Tibial artery (tissue), 4 donors: ENCODE measurements around the gene CSTF3.
"Not testable (repeated sequence)": the region's sequence is repeated elsewhere in the genome, so short reads cannot be mapped to it uniquely, and the experiment has no call there.

ENCODE experiments used
- DNase-seq, 2 donors: peaks; one replicate each; pipeline ENCODE4 v3.0.0-alpha.2; 2019
- H3K27ac ChIP-seq, 2 donors: fragments of 200-600 bp; sonication (generic) in 1 of 2; 1 replicate in 1 of 2; 2 replicates in 1 of 2; pipeline ENCODE4 v1.5.1; 2018 to 2019; ENCODE audit warnings: mild to moderate bottlenecking in 1 of 2
- H3K27me3 ChIP-seq, 2 donors: fragments of 200-600 bp; sonication (generic) in 1 of 2; one replicate each; pipeline versions ENCODE4 v1.5.1 to v1.6.0; 2016 to 2019
- H3K36me3 ChIP-seq, 3 donors: fragments of 200-600 bp; sonication (generic) in 2 of 3; one replicate each; pipeline ENCODE4 v1.5.1; 2016 to 2019; ENCODE audit warnings: mild to moderate bottlenecking in 2 of 3
- H3K4me1 ChIP-seq, 4 donors: fragments of 200-600 bp; sonication (generic) in 2 of 4; 1 replicate in 3 of 4; 2 replicates in 1 of 4; pipeline ENCODE4 v1.5.1; 2016 to 2019
- H3K4me3 ChIP-seq, 2 donors: fragments of 200-600 bp; sonication (generic) in 1 of 2; 1 replicate in 1 of 2; 2 replicates in 1 of 2; pipeline ENCODE4 v1.5.1; 2018 to 2019; ENCODE audit warnings: mild to moderate bottlenecking in 2 of 2
- H3K9me3 ChIP-seq, 3 donors: fragments of 200-600 bp; sonication (generic) in 1 of 3; one replicate each; pipeline ENCODE4 v1.5.1; 2016 to 2019
- CTCF ChIP-seq, 2 experiments: fragments of 200-600 bp in 1 of 2; fragments of 450-650 bp in 1 of 2; IDR thresholded peaks; one replicate each; pipeline ENCODE4 v1.5.1; 2017 to 2019; ENCODE audit warnings: antibody characterized with exemption in 2 of 2, mild to moderate bottlenecking in 1 of 2, moderate library complexity in 1 of 2
- intact Hi-C: fragments of 100-400 bp; cut with DNase I; formaldehyde crosslinking; loops from one replicate; pipeline ENCODE4 v1.15.0; 2023; ENCODE audit warnings: low total_unique reads

The CSTF3 gene

GRCh38 chr11:33055375-33055774, 105.9 kb downstream of the CSTF3 start:
- intact Hi-C loops: no loop called here
- no peak for TF ChIP-seq CTCF (IDR thresholded peaks at IDR 0.05)
- H3K9me3 ChIP-seq: no peaks in the 10 kb centered on the region
- no peak overlapping the region for H3K27ac ChIP-seq
- H3K4me3 ChIP-seq: no peak overlapping the region
- no peaks in the 10 kb centered on the region for H3K27me3 ChIP-seq
- peaks cover 37 to 63% (median 47%) of the 10 kb centered on the region in 3 donors for H3K36me3 ChIP-seq
- no peaks in the 10 kb centered on the region for H3K4me1 ChIP-seq
- no peak for DNase-seq

- Histone ChIP-seq H3K27ac (no peak overlapping the region), H3K4me3 (no peak overlapping the region), H3K36me3 (peaks cover 8 to 31% (median 18%) of the 10 kb centered on the region in 3 donors), H3K9me3 (no peaks in the 10 kb centered on the region), H3K27me3 (no peaks in the 10 kb centered on the region), H3K4me1 (no peaks in the 10 kb centered on the region)
- intact Hi-C loops: no loop called here
- TF ChIP-seq CTCF (IDR thresholded peaks at IDR 0.05): no peak
- DNase-seq: no peak
These were observed 109.0 kb downstream of the CSTF3 start for GRCh38 chr11:33052231-33052630.

DNA sequence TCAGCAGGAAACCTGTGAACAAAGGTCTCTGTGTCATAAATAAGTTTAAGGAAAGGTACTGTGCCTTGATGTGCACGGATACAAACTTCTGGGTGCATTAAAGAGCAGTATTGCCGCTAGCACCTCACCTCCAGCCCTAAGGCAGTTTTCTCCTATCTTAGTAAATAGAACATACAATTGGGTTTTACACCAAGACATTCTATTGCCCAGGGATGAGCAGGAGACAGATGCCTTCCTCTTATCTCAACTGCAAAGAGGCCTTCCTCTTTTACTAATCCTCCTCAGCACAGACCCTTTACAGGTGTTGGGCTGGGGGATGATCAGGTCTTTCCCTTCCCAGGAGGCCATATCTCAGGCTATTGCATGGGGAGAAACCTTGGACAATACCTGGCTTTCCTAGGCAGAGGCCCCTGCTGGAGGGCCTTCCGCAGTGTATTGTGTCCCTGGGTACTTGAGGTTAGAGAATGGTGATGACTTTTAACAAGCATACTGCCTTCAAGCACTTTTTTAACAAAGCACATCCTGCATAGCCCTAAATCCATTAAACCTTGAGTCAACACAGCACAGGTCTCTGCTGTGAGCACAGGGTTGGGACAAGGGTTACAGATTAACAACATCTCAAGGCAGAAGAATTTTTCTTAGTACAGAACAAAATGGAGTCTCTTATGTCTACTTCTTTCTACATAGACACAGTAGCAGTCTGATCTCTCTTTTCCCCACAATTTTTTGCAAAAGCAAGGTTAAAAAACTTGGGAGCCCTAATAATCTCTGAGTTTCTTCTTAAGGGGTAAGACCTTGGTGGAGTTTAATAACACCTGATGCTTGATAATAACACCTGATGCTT, 111.5 kb downstream of the CSTF3 start:
- H3K4me3 ChIP-seq, H3K27me3 ChIP-seq, intact Hi-C loops, H3K4me1 ChIP-seq, DNase-seq, H3K9me3 ChIP-seq, H3K27ac ChIP-seq: not testable (repeated sequence)
- peaks cover 8 to 22% (median 14%) of the 10 kb centered on the region in 3 donors for H3K36me3 ChIP-seq

GRCh38 chr11:33048701-33049100, 112.6 kb downstream of the CSTF3 start:
- H3K27ac ChIP-seq, H3K27me3 ChIP-seq, intact Hi-C loops, H3K9me3 ChIP-seq, H3K4me1 ChIP-seq, H3K4me3 ChIP-seq: not testable (repeated sequence)
- H3K36me3 ChIP-seq: peaks cover 5 to 18% (median 13%) of the 10 kb centered on the region in 3 donors
- DNase-seq: peak in 1 of 2 donors; percentile 40

GRCh38 chr11:33045551-33046255, 115.6 kb downstream of the CSTF3 start:
- Histone ChIP-seq H3K4me3 (no peak overlapping the region), H3K27ac (no peak overlapping the region), H3K36me3 (peaks cover 5 to 14% (median 13%) of the 10 kb centered on the region in 3 donors), H3K4me1 (peaks cover 0 to 16% (median 6%) of the 10 kb centered on the region in 4 donors), H3K9me3 (no peaks in the 10 kb centered on the region), H3K27me3 (no peaks in the 10 kb centered on the region)
- intact Hi-C loops: no loop called here
- no peak for DNase-seq
- no peak for TF ChIP-seq CTCF (IDR thresholded peaks at IDR 0.05)

GRCh38 chr11:33044285-33044756, 117.0 kb downstream of the CSTF3 start:
- peaks cover 0 to 16% (median 12%) of the 10 kb centered on the region in 4 donors for H3K4me1 ChIP-seq
- H3K4me3 ChIP-seq: no peak overlapping the region
- H3K36me3 ChIP-seq: peaks cover 5 to 14% (median 13%) of the 10 kb centered on the region in 3 donors
- no peak overlapping the region for H3K27ac ChIP-seq
- intact Hi-C loops: no loop called here
- no peaks in the 10 kb centered on the region for H3K9me3 ChIP-seq
- TF ChIP-seq CTCF (IDR thresholded peaks at IDR 0.05): no peak
- DNase-seq: no peak
- no peaks in the 10 kb centered on the region for H3K27me3 ChIP-seq
